ENCODE data around the gene TIMP1. TPM values are rescaled to one million over a fixed set of nuclear protein-coding genes. Genes with fewer than 3 reads are reported as not detected.

The TIMP1 gene
- total and polyA plus RNA-seq, 2 experiments from 2014 or later: 4,277 to 13,908 TPM

- WGBS, 2 experiments (ENCODE audit: low coverage in 1 of 2, low lambda C conversion rate in 2 of 2, missing lambda C conversion rate in 2 of 2): 85 to 87% methylated on average over 7 to 11 of the region's 11 CpGs
- no peak for DNase-seq
- TF ChIP-seq EZH2 (IDR thresholded peaks at IDR 0.05; ENCODE audit: insufficient read depth, poor library complexity, severe bottlenecking) (no peak), EZH2phosphoT487 (IDR thresholded peaks at IDR 0.05; ENCODE audit: insufficient read depth, low read depth) (no peak)
- no peaks in the 10 kb centered on the region for H3K36me3 ChIP-seq (ENCODE audit: low read depth)
- no peak overlapping the region for H3K9ac ChIP-seq
- no peak overlapping the region for H2AFZ ChIP-seq
- H3K4me3 ChIP-seq: no peak overlapping the region
- H3K27me3 ChIP-seq (replicated peaks; ENCODE audit: insufficient read depth): no peaks in the 10 kb centered on the region
- H3K9me3 ChIP-seq (ENCODE audit: low read depth): no peaks in the 10 kb centered on the region
- H4K20me1 ChIP-seq (ENCODE audit: insufficient read depth): no peaks in the 10 kb centered on the region
- no peak overlapping the region for H3K27ac ChIP-seq
- no peaks in the 10 kb centered on the region for H3K9me2 ChIP-seq (ENCODE audit: insufficient read depth)
- 0 out of 2 replicates have a peak, but pooled peaks cover 8% of the 10 kb centered on the region for H3K4me1 ChIP-seq (ENCODE audit: insufficient read depth)
- H3K4me2 ChIP-seq (ENCODE audit: unreplicated experiment): no peak overlapping the region
- no peaks in the 10 kb centered on the region for H3F3A ChIP-seq (ENCODE audit: insufficient read depth)
- peaks cover 35% of the 10 kb centered on the region for H3K79me2 ChIP-seq (ENCODE audit: insufficient read depth)
- in situ Hi-C loops (cut with MboI): no loop called here
Observed at GRCh38 chrX:47566841-47567240, 15.4 kb upstream of the TIMP1 start.

GRCh38 chrX:47568656-47569295 lies 13.5 kb upstream of the TIMP1 start:
- Histone ChIP-seq H3K4me1 (ENCODE audit: insufficient read depth) (peaks cover 5% of the 10 kb centered on the region; the same call in 1 of the 2 replicates), H3K4me2 (ENCODE audit: unreplicated experiment) (no peak overlapping the region), H3K36me3 (ENCODE audit: low read depth) (no peaks in the 10 kb centered on the region), H3K27ac (no peak overlapping the region), H4K20me1 (ENCODE audit: insufficient read depth) (no peaks in the 10 kb centered on the region), H3K79me2 (ENCODE audit: insufficient read depth) (peaks cover 16% of the 10 kb centered on the region; the same call in 1 of the 2 replicates), H3K9me3 (ENCODE audit: low read depth) (no peaks in the 10 kb centered on the region), H2AFZ (no peak overlapping the region), H3K9ac (no peak overlapping the region), H3K27me3 (replicated peaks; ENCODE audit: insufficient read depth) (no peaks in the 10 kb centered on the region), H3F3A (ENCODE audit: insufficient read depth) (no peaks in the 10 kb centered on the region), H3K9me2 (ENCODE audit: insufficient read depth) (no peaks in the 10 kb centered on the region), H3K4me3 (no peak overlapping the region)
- no peak for TF ChIP-seq EZH2phosphoT487 (IDR thresholded peaks at IDR 0.05; ENCODE audit: insufficient read depth, low read depth)
- no peak for TF ChIP-seq EZH2 (IDR thresholded peaks at IDR 0.05; ENCODE audit: insufficient read depth, poor library complexity, severe bottlenecking)
- in situ Hi-C loops (cut with MboI): no loop called here
- 86 to 91% methylated on average over 5 to 11 of the region's 13 CpGs for WGBS, 2 experiments (ENCODE audit: low coverage in 1 of 2, low lambda C conversion rate in 2 of 2, missing lambda C conversion rate in 2 of 2)
- DNase-seq: no peak

GRCh38 chrX:47570794-47571193 lies 11.4 kb upstream of the TIMP1 start:
- no peak overlapping the region for H2AFZ ChIP-seq
- WGBS, 2 experiments (ENCODE audit: low coverage in 1 of 2, low lambda C conversion rate in 2 of 2, missing lambda C conversion rate in 2 of 2): 88 to 89% methylated on average over 7 of the region's 8 CpGs
- H3K36me3 ChIP-seq (ENCODE audit: low read depth): no peaks in the 10 kb centered on the region
- no peak overlapping the region for H3K4me2 ChIP-seq (ENCODE audit: unreplicated experiment)
- no peaks in the 10 kb centered on the region for H4K20me1 ChIP-seq (ENCODE audit: insufficient read depth)
- H3K27me3 ChIP-seq (replicated peaks; ENCODE audit: insufficient read depth): no peaks in the 10 kb centered on the region
- no peaks in the 10 kb centered on the region for H3K79me2 ChIP-seq (ENCODE audit: insufficient read depth)
- no peaks in the 10 kb centered on the region for H3K9me3 ChIP-seq (ENCODE audit: low read depth)
- TF ChIP-seq EZH2 (IDR thresholded peaks at IDR 0.05; ENCODE audit: insufficient read depth, poor library complexity, severe bottlenecking) (no peak), EZH2phosphoT487 (IDR thresholded peaks at IDR 0.05; ENCODE audit: insufficient read depth, low read depth) (no peak)
- no peaks in the 10 kb centered on the region for H3K9me2 ChIP-seq (ENCODE audit: insufficient read depth)
- H3F3A ChIP-seq (ENCODE audit: insufficient read depth): no peaks in the 10 kb centered on the region
- no peak overlapping the region for H3K27ac ChIP-seq
- in situ Hi-C loops (cut with MboI): no loop called here
- peaks cover 4% of the 10 kb centered on the region; the same call in 1 of the 2 replicates for H3K4me1 ChIP-seq (ENCODE audit: insufficient read depth)
- no peak overlapping the region for H3K4me3 ChIP-seq
- H3K9ac ChIP-seq: no peak overlapping the region
- no peak for DNase-seq

- Histone ChIP-seq H3K27me3 (replicated peaks; ENCODE audit: insufficient read depth) (no peaks in the 10 kb centered on the region), H3K9me2 (ENCODE audit: insufficient read depth) (no peaks in the 10 kb centered on the region), H3K9ac (no peak overlapping the region), H3K36me3 (ENCODE audit: low read depth) (no peaks in the 10 kb centered on the region), H3F3A (ENCODE audit: insufficient read depth) (no peaks in the 10 kb centered on the region), H3K4me3 (no peak overlapping the region), H3K27ac (no peak overlapping the region), H3K79me2 (ENCODE audit: insufficient read depth) (no peaks in the 10 kb centered on the region), H3K4me2 (ENCODE audit: unreplicated experiment) (no peak overlapping the region), H2AFZ (no peak overlapping the region), H3K4me1 (ENCODE audit: insufficient read depth) (peaks cover 4% of the 10 kb centered on the region; the same call in 1 of the 2 replicates), H4K20me1 (ENCODE audit: insufficient read depth) (no peaks in the 10 kb centered on the region), H3K9me3 (ENCODE audit: low read depth) (no peaks in the 10 kb centered on the region)
- TF ChIP-seq EZH2phosphoT487 (IDR thresholded peaks at IDR 0.05; ENCODE audit: insufficient read depth, low read depth) (no peak), EZH2 (IDR thresholded peaks at IDR 0.05; ENCODE audit: insufficient read depth, poor library complexity, severe bottlenecking) (no peak)
- DNase-seq: no peak
- 99 to 100% methylated on average over 3 to 5 of the region's 11 CpGs for WGBS, 2 experiments (ENCODE audit: low coverage in 1 of 2, low lambda C conversion rate in 2 of 2, missing lambda C conversion rate in 2 of 2)
- in situ Hi-C loops (cut with MboI): no loop called here
Observed at GRCh38 chrX:47571215-47571614, 11.0 kb upstream of the TIMP1 start.

Measured in GM23248 (cell line).